T-helper 9 cell (primary cell): Measurements from ENCODE around the gene GPT2.
"Not testable (repeated sequence)": the region's sequence is repeated elsewhere in the genome, so short reads cannot be mapped to it uniquely, and the experiment has no call there.

Source experiments
- DNase-seq: peaks from one replicate; pipeline ENCODE4 v3.0.0-alpha.2; 2020

GPT2 gene

GRCh38 chr16:46920402-46921068, 36.4 kb downstream of the GPT2 start:
- no peak for DNase-seq

- no peak for DNase-seq
Observed at GRCh38 chr16:46922239-46922638, 38.1 kb downstream of the GPT2 start.

- DNase-seq, result no peak
Observed at GRCh38 chr16:46923513-46924295, 39.5 kb downstream of the GPT2 start.

- DNase-seq, result no peak
Observed at GRCh38 chr16:46924402-46924801, 40.2 kb downstream of the GPT2 start.

- DNase-seq, result no peak
Observed at GRCh38 chr16:46926470-46927225, 42.5 kb downstream of the GPT2 start.

GRCh38 chr16:46927273-46927672, 43.1 kb downstream of the GPT2 start:
- DNase-seq, result no peak

GRCh38 chr16:46928811-46929210, 44.6 kb downstream of the GPT2 start:
- DNase-seq, result no peak

GRCh38 chr16:46929378-46930332, 45.5 kb downstream of the GPT2 start:
- DNase-seq, result peak; percentile 61

GRCh38 chr16:46930861-46931260, 46.7 kb downstream of the GPT2 start:
- no peak for DNase-seq

- no peak for DNase-seq
Observed at GRCh38 chr16:46932802-46933201, 48.6 kb downstream of the GPT2 start.

GRCh38 chr16:46937536-46937935, 53.4 kb downstream of the GPT2 start:
- no peak for DNase-seq

- not testable (repeated sequence) for DNase-seq
Observed at GRCh38 chr16:46944713-46945112, 60.6 kb downstream of the GPT2 start.

GRCh38 chr16:46947900-46948547, 63.9 kb downstream of the GPT2 start:
- DNase-seq, result no peak

GRCh38 chr16:46948548-46949166, 64.5 kb downstream of the GPT2 start:
- no peak for DNase-seq

GRCh38 chr16:46949241-46949892, 65.2 kb downstream of the GPT2 start:
- no peak for DNase-seq

GRCh38 chr16:46950009-46950408, 65.8 kb downstream of the GPT2 start:
- no peak for DNase-seq

GRCh38 chr16:46954562-46954961, 70.4 kb downstream of the GPT2 start:
- no peak for DNase-seq

GRCh38 chr16:46961373-46962353, 77.5 kb downstream of the GPT2 start:
- DNase-seq, result no peak

GRCh38 chr16:46962629-46963028, 78.5 kb downstream of the GPT2 start:
- no peak for DNase-seq

- no peak for DNase-seq
Observed at GRCh38 chr16:46968063-46968435, 83.9 kb downstream of the GPT2 start.
